ENCODE data around the gene DISC1. TPM values are rescaled to one million over a fixed set of nuclear protein-coding genes. Genes with fewer than 3 reads are reported as not detected.

DISC1 gene
- total RNA-seq, 2 donors from 2014 or later: 2.3 to 7.0 TPM

GRCh38 chr1:231792634-231793033 lies 166.0 kb downstream of the DISC1 start:
- DNase-seq (no peak), ATAC-seq (no peak)
- H3K4me3 ChIP-seq: no peak overlapping the region
- H3K36me3 ChIP-seq (replicated peaks in 1 of 2; ENCODE audit: insufficient read depth in 1 of 2, low read depth in 2 of 2): no peaks in the 10 kb centered on the region
- WGBS, 2 donors: 60 to 69% methylated on average over 2 of the region's 2 CpGs
- TF ChIP-seq POLR2A (IDR thresholded peaks at IDR 0.05): no peak
- no peak for TF ChIP-seq CTCF (IDR thresholded peaks at IDR 0.05)
- no peaks in the 10 kb centered on the region for H3K4me1 ChIP-seq
- intact Hi-C loops (cut with DNase I): no loop called here
- H3K9me3 ChIP-seq: peaks cover 0 to 4% (median 0%) of the 10 kb centered on the region in 3 donors
- H3K27ac ChIP-seq: no peak overlapping the region
- no peaks in the 10 kb centered on the region for H3K27me3 ChIP-seq

- intact Hi-C loops (cut with DNase I): no loop called here
- 97 to 98% methylated on average over 6 of the region's 6 CpGs for WGBS, 2 donors
- Histone ChIP-seq H3K27me3 (no peaks in the 10 kb centered on the region), H3K36me3 (replicated peaks in 1 of 2; ENCODE audit: insufficient read depth in 1 of 2, low read depth in 2 of 2) (no peaks in the 10 kb centered on the region), H3K4me3 (no peak overlapping the region), H3K27ac (no peak overlapping the region), H3K4me1 (no peaks in the 10 kb centered on the region), H3K9me3 (peaks cover 0 to 4% (median 0%) of the 10 kb centered on the region in 3 donors)
- ATAC-seq (no peak), DNase-seq (no peak)
- TF ChIP-seq CTCF (IDR thresholded peaks at IDR 0.05) (no peak), POLR2A (IDR thresholded peaks at IDR 0.05) (no peak)
These were observed 167.3 kb downstream of the DISC1 start for GRCh38 chr1:231793893-231794292.

- intact Hi-C loops (cut with DNase I): no loop called here
- Histone ChIP-seq H3K36me3 (replicated peaks in 1 of 2; ENCODE audit: insufficient read depth in 1 of 2, low read depth in 2 of 2) (no peaks in the 10 kb centered on the region), H3K4me1 (no peaks in the 10 kb centered on the region), H3K27ac (no peak overlapping the region), H3K27me3 (no peaks in the 10 kb centered on the region), H3K4me3 (no peak overlapping the region), H3K9me3 (no peaks in the 10 kb centered on the region)
- ATAC-seq (no peak), DNase-seq (no peak)
- WGBS, 2 donors: 77 to 85% methylated on average over 6 of the region's 6 CpGs
- TF ChIP-seq CTCF (IDR thresholded peaks at IDR 0.05) (no peak), POLR2A (IDR thresholded peaks at IDR 0.05) (no peak)
These were observed 169.6 kb downstream of the DISC1 start for GRCh38 chr1:231796141-231796540.

GRCh38 chr1:231799363-231799986 lies 172.9 kb downstream of the DISC1 start:
- Histone ChIP-seq H3K36me3 (replicated peaks in 1 of 2; ENCODE audit: insufficient read depth in 1 of 2, low read depth in 2 of 2) (no peaks in the 10 kb centered on the region), H3K9me3 (no peaks in the 10 kb centered on the region), H3K4me1 (no peaks in the 10 kb centered on the region), H3K27me3 (no peaks in the 10 kb centered on the region), H3K4me3 (no peak overlapping the region), H3K27ac (no peak overlapping the region)
- 74 to 82% methylated on average over 6 of the region's 6 CpGs for WGBS, 2 donors
- intact Hi-C loops (cut with DNase I): no loop called here
- DNase-seq: no peak
- ATAC-seq: no peak
- TF ChIP-seq CTCF (IDR thresholded peaks at IDR 0.05) (no peak), POLR2A (IDR thresholded peaks at IDR 0.05) (no peak)

- no peaks in the 10 kb centered on the region for H3K36me3 ChIP-seq (replicated peaks in 1 of 2; ENCODE audit: insufficient read depth in 1 of 2, low read depth in 2 of 2)
- ATAC-seq: no peak
- H3K4me1 ChIP-seq: no peaks in the 10 kb centered on the region
- no peak for TF ChIP-seq POLR2A (IDR thresholded peaks at IDR 0.05)
- no peak for TF ChIP-seq CTCF (IDR thresholded peaks at IDR 0.05)
- DNase-seq: no peak
- H3K9me3 ChIP-seq: no peaks in the 10 kb centered on the region
- no peaks in the 10 kb centered on the region for H3K27me3 ChIP-seq
- H3K27ac ChIP-seq: no peak overlapping the region
- 51 to 67% methylated on average over 5 of the region's 5 CpGs for WGBS, 2 donors
- intact Hi-C loops (cut with DNase I): no loop called here
- H3K4me3 ChIP-seq: no peak overlapping the region
These were observed 173.5 kb downstream of the DISC1 start for GRCh38 chr1:231800108-231800507.
